Measurements from ENCODE around the gene IRF3.

DNA sequence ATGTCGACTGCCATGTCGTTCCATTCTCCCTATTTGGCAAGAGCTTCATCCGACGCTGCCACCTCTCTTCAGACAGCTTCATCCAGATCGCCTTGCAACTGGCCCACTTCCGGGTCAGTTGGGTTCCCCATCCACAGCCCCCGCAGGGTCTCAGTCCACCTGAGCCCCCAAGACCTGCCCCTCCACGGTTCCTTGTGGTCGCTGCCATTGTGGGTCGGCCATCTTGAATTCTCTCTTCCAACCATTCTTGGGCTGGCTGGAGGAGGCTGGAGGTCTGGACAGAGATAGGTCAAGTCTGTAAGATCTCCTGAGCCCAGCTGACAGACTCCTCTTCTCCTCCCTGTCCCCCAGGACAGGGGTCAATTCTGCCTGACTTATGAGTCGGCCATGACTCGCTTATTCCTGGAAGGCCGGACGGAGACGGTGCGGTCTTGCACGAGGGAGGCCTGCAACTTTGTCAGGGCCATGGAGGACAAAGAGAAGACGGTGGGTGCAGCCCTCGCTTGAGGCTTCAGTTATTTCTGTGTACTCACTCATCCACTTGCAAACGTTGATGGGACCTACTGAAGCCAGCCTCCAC, 44.8 kb upstream of the IRF3 start:
- no peak for TF ChIP-seq CTCF (IDR thresholded peaks at IDR 0.05)
- TF ChIP-seq EZH2 (IDR thresholded peaks at IDR 0.05): no peak
